GM19351 (cell line): ENCODE data around the gene MCUR1.
A peak's percentile ranks its signal among the peaks of the same experiment; 100 is the strongest.
"Not testable (repeated sequence)": the region's sequence is repeated elsewhere in the genome, so short reads cannot be mapped to it uniquely, and the experiment has no call there.

ENCODE experiments used
- ATAC-seq: cut with Tn5 transposase; IDR thresholded peaks from one replicate; pipeline ENCODE4 v1.9.1; 2021; ENCODE audit warnings: mild to moderate bottlenecking, moderate library complexity; ENCODE audit not compliant: unreplicated experiment

Gene MCUR1, protein sequence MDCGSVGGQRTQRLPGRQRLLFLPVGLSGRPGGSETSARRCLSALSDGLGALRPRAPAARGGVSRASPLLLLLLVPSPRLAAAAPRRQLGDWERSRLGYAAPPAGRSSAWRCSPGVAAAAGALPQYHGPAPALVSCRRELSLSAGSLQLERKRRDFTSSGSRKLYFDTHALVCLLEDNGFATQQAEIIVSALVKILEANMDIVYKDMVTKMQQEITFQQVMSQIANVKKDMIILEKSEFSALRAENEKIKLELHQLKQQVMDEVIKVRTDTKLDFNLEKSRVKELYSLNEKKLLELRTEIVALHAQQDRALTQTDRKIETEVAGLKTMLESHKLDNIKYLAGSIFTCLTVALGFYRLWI

DNA sequence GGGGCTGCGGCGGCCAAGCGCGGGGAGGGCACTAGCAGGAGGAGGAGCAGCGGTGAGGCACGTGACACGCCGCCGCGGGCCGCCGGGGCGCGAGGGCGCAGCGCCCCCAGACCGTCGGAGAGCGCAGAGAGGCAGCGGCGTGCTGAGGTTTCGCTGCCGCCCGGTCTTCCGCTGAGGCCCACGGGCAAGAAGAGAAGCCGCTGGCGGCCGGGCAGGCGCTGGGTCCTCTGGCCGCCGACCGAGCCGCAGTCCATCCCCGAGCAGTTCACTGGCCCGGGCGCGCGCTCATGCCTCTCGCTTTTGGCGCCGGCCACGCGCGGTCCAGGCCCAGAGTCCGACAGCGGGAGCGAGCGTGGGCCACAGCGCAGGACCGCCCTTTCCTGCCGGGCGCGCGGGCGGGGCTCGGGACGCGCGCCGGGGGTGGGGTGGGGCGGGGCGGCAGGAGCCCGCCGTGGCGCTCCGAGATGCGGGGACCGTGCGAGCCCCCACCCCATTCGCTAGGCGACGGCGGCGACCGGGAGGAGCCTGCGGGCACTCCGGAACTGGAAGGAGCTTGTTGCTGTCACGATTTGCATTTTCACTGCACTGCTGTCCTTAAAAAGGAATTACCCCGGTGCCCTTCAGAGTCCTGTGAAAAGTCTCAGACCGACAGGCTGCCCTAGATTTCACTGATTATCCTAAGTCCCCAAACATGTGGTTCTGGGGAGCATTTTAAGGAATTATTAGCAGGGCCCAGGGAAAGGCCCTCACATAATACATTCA, at the start of gene MCUR1:
TSS of gene MCUR1 (minus strand) at position 382 of the 762 bp plus-strand sequence. CDS start at position 254, 128 bp downstream.
- ATAC-seq, result peak; percentile 80

DNA sequence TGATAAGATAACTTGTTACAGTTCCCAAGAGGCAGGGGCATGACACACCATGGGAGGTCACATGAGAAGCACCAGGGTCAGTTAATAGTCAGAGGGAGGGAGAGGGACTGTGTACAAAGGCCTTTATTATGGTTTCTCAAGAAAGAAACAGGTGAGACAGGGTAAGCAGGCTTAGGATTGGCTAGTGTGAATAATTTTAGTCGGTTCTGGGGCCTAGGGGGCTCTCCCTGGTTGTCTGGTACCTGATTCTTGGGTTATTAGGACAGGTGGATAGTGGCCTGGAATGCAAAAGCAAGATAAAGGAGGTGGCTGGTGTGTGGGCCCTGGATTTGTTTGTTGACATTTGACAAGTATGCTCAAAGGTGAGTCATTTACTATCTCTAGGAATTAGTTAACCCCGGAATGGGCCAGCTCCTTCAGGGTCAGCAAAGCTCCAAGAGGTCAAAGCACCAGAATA, 49.4 kb upstream of the MCUR1 start:
- ATAC-seq, result no peak

DNA sequence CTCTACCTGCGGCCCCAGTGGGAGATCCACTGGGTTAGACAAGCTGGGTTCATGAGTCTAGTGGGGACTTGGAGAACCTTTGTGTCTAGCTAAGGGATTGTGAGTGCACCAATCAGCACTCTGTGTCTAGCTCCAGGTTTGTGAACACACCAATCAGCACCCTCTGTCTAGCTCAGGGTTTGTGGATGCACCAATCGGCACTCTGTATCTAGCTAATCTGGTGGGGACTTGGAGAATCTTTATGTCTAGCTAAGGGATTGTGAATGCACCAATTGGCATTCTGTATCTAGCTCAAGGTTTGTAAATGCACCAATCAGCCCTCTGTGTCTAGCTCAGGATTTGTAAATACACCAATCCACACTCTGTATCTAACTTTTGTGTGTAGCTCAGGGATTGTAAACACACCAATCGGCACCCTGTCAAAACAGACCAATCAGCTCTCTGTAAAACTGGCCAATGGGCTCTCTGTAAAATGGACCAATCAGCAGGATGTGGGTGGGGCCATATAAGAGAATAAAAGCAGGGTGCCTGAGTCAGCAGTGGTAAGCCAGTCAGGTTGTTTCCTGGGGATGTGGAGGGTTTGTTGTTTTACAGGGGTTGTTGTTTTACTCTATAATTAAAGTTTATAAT, 46.3 kb upstream of the MCUR1 start:
- ATAC-seq, result not testable (repeated sequence)

DNA sequence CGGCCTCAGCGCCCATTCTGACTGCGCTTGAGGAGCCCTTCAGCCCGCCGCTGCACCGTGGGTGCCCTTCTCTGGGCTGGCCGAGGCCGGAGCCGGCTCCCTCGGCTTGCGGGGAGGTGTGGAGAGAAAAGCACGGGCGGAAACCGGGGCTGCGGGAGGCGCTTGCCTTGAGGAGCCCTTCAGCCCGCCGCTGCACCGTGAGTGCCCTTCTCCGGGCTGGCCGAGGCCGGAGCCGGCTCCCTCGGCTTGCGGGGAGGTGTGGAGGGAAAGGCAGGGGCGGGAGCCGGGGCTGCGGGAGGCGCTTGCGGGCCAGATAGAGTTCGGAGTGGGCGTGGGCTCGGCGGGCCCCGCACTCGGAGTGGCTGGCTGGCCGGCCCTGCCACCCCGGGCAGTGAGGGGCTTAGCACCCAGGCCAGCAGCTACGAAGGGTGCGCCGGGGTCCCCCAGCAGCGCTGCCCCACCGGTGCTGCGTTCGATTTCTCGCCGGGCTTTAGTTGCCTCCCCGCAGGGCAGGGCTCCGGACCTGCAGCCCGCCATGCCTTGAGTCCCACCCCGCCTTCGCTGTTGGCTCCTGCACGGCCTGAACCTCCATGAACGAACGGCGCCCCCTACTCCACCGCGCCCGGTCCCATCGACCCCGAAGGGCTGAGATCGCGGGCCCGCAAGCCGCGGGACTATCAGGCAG, 45.7 kb upstream of the MCUR1 start:
- ATAC-seq, result no peak

DNA sequence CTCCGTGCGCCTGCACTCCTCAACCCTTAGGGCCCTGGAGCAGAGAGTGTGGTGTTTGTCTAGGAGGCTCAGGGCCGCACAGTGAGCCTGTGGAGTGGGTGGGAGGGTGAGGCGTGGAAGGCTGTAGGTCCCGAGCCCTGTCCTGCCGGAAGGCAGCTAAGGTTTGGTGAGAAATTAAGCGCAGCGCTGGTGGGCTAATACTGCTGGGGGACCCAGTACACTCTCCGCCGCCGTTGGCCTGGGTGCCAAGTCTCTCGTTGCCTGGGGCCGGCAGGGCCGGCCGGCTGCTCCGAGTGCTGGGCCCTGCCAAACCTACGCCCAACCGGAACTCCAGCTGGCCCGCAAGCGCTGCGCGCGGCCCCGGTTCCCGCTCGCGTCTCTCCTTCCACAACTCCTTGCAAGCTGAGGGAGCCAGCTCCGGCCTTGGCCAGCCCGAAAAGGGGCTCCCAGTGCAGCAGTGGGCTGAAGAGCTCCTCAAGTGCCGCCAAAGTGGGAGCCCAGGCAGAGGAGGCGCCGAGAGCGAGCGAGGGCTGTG, 40.4 kb upstream of the MCUR1 start:
- ATAC-seq, result no peak

DNA sequence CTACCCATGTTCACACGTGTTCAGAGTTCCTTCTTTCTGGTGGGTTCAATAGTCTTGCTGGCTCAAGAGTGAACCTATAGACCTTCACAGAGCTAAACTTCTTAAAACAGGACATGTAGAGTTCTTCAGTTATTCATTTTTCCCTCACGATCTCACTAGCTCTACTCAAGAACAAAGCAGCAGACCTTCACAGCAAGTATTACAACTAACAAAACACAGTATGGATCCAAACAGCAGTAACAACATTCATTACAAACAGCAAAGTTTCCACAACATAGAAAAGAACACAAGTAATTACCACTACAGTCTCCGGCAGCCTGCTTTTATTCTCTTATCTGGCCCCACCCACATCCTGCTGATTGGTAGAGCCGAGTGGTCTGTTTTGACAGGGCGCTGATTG, 39.5 kb upstream of the MCUR1 start:
- ATAC-seq, result no peak

DNA sequence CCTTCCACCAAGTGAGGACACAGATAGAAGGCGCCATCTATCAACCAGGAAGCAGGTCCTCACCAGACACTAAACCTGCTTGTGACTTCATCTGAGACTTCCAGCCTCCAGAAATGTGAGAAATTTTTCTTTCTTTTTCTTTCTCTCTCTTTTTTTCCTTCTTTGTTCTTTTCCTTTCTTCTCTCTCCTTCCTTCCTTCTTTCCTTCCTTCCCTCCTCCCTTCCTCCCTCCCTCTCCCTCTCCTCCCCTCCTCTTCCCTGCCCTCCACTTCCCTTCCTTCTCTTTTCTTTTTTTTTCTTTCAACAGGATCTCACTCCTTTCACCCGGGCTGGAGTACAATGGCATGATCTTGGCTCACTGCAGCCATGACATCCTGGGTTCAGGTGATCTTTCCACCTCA, 37.4 kb upstream of the MCUR1 start:
- ATAC-seq, result no peak

DNA sequence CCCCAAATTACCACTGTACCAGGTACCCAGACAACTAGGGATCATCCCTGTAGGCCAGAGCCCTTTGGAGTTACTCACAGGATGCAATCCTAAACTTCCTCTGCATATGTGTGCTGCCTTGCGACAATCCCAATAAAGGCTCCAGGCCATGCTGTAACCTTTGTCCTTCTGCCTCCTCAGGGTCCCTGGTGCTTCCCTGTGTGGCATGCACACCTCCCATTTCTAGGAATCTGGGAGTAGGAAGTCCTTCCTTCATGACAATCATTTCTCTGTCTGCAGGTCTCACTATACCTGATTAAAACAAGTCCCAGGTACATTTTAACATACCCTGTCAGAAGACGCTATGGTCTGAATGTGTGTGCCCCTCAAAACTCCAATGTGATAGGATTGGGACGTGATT, 37.0 kb upstream of the MCUR1 start:
- ATAC-seq, result no peak

DNA sequence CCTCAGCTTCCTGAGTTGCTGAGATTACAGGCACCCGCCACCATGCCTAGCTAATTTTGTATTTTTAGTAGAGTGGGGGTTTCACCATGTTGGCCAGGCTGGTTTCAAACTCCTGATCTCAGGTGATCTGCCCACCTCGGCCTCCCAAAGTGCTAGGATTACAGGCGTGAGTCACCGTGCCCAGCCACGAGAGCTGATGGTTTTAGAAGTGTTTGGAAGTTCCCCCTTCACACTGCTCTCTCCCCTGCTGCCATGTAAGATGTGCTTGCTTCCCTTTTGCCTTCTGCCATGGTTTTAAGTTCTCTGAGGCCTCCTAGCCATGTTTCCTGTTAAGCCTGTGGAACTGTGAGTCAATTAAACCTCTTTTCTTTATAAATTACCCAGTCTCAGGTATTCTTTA, 36.3 kb upstream of the MCUR1 start:
- not testable (repeated sequence) for ATAC-seq

DNA sequence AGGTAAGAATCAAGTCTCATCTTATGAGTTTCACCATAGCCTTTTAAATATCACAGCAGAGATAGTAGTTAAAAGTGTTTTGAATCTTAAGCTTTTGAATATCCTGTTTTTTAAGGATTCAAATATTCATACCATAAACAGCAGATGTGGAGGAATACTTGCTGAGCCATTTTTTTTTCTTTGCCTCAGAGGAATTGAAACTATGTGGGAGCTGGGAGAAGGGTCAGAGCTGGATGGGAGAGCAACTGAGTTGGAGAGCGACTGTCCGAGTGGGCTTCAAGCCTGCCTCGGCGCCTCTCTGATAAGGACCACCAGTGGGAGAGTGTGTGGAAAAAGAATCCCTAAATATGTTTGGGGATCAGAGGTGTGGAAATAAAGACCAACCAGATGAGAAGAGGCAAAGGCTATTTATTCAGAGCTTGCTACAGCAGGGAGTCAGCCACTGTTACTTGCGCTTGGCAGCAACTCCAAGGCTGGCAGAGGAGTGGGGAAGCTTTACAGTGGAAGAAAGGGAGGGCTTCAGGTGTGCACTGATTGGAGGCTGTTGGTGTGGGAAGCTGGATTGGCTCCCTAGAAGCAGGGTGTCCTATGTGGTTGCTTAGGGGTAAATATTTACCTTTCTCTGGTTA, 34.3 kb upstream of the MCUR1 start:
- ATAC-seq, result no peak

DNA sequence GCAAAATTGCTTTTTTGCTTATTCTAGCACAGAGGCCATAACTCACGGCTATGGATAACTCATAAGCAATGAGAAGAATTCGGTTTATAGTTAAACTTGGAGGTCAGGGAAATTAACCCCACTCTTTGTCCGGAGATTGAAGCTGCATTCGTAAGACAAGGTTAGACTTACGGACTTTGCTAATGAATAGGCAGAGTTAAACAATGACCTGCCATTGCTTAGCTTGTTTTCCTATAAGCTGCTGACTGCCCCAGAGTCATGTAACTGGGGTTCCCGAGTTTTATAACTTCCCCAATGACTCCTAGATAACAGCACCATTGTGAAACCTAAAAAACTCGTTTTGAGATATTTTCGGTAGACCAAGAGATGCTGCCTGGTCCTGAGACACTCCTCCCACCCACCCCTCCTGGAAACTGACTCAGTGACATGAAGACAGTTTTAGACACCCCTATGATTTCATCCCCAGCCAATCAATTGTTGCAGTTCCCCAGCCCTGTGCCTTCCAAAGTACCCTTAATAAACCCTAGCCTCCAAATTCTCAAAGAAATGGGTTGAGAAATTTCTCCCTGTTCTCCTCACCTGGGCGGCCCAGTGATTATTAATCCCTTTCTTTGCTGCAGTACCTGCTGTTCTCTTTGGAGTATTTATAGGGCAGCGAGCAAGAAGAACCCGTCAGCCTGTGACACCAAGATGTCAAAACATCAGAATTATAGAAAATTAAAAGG, 33.1 kb upstream of the MCUR1 start:
- ATAC-seq, result no peak

DNA sequence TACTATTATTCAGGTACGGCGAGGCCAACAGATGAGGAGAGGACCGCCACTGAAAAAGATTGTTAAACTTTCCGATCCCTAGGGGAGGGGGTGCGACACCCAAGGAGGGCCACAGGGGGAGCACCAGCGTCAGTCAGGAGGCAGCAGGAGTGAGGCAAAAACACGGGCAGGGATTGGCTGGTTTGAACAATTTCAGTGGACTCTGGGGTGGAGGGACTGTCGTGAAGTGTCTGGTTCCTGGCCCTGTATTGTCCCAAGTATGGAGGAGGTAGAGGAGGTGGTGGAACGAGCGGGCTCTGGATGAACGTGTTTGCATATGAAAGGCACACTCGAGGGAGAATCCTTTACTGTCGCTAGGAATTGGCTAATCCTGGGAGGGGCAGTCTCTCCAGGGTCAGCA, 32.5 kb upstream of the MCUR1 start:
- no peak for ATAC-seq

DNA sequence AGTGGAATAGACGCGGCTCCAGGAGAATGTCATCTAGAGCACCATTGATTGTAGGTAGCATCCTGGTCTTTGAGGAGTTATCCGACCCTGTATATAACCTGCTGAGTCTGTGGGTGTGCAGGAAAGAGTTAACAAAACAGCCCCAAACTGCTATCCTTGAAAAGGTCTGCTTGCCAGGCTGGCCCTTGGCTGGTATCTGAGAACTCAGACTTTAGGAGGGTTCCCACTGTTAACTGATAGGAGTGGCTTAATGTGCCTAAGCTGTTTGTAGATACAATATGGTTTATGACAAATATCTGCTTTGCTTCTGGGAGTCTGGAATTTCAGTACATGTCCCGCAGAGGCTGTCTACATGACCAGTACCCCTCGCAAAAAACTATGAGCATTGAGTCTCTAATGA, 27.6 kb upstream of the MCUR1 start:
- no peak for ATAC-seq

DNA sequence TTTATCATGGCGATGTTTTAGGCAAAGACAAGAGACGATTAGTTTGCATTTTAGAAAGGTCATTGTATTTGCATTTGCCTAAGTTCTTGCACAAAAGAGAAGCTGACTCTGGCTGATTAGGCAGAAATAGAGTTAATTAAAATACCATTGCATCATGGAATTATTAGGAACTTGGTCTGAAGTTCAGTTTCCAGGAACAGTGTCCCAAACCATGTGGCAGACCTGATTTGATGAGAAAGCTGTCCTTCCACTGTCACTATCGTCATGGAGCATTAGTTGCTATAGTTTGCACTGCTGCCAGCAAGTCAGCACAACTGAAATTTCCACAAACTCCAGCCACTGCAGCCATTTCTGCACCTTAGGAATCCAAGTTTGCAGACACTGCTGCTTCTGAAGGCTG, 24.3 kb upstream of the MCUR1 start:
- no peak for ATAC-seq

DNA sequence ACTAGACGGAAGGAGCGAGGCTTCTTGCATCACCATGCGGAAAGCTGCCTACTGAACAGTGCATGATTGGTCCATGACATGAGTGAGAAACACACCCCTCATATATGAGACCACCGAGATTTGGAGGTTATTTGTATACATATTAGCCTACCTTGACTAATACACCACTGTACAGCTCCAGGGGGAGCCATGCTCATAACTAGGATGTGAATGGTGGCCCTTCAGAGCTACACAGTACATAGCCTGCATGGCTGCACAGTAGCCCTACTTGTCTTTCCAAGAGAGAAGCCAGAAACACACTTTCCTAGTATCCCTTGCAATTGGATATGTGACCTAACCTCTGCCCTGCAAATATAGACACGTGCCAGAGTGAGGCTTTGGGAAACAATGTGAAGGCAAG, 21.8 kb upstream of the MCUR1 start:
- no peak for ATAC-seq

DNA sequence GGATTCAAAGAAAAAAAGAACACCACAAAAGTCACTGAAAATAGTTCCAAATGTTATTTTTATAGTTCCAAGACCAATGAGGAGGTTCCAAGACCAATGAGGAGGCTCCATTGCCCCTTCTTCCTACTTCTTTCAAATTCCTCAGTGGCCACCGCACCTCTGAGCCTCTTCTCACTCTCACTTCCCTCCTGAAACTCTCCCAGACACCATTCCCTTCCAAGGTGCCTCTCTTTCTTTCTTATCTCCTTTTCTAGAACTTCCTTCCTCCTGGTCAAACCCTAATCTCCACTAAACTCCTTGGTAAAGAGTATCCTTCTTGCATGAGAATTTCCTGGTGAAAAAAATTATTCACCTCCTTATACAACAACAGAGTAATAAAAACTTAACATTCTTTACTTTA, 20.4 kb upstream of the MCUR1 start:
- no peak for ATAC-seq

DNA sequence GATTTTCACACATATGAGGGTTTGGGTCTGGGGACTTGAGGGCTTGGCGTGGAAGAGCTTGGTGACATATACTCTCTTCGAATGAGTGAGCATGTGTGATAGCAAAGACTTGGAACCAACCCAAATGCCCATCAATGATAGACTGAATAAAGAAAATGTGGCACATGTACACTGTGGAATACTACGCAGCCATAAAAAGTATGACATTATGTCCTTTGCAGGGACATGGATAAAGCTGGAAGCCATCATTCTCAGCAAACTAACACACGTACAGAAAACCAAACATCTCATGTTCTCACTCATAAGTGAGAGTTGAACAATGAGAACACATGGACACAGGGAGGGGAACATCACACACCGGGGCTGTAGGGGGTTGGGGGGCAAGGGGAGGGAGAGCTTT, 19.7 kb upstream of the MCUR1 start:
- ATAC-seq, result not testable (repeated sequence)

DNA sequence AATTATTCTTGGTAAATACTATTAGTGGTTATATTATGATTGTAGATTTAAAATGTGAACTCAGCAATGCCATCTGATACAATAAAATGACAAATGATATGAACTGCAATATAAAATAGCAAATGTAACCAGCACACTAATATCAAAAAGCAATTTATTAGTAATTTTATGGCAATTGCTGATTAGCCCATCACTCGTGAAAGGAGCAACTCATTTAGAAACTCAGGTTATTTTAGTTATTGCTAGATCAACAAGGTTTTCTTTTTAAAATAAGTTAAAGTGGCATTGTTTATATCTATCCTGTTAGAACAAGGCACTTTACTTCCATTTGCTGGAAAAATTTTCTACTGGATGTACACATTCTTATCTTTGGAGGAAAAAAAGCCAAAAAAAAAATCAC, 18.4 kb upstream of the MCUR1 start:
- no peak for ATAC-seq

DNA sequence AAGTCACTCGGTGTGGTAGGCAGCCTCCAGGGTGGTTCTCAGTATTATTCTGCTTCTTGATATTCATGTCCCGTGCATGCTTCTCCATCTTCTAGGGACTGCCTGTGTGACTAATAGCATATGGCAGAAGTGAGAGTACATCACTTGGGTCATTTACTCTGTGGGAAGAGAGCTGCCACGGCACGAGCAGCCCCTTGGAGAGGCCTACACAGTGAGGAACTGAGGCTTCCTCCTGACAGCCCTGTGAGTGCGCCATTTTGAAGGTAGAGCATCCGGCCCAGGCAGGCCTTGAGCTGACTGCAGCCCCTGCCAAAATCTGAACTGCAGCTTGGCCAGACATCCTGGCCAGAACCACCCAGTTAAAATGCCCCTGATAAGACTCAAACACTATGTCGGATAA, 17.3 kb upstream of the MCUR1 start:
- ATAC-seq, result peak; percentile 79

DNA sequence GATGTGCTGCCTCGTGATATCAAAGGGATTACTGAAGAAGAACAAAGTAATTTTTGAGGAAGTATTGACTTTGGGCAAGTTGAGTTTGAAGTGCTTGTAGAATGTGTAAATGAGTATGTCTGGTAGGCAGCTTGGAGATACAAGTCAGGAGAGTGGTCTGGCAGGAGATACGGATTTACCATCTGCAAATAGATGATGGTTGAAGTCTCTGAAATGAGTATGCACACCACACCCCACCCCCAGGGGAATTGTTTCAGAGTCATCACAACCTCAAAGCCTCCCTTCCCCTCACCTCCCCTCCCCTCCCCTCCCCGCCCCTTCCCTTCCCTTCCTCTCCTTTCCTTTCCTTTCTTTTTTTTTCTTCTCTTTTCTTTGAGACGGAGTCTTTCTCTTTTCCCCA, 16.4 kb upstream of the MCUR1 start:
- ATAC-seq, result no peak
